GM18498 (cell line): Measurements from ENCODE around the gene CDK5RAP1.
"Not testable (repeated sequence)": the region's sequence is repeated elsewhere in the genome, so short reads cannot be mapped to it uniquely, and the experiment has no call there.

ENCODE experiments used
- ATAC-seq: cut with Tn5 transposase; IDR thresholded peaks from one replicate; pipeline ENCODE4 v1.9.1; 2021; ENCODE audit warnings: mild to moderate bottlenecking, moderate library complexity; ENCODE audit not compliant: unreplicated experiment

CDK5RAP1 gene, protein sequence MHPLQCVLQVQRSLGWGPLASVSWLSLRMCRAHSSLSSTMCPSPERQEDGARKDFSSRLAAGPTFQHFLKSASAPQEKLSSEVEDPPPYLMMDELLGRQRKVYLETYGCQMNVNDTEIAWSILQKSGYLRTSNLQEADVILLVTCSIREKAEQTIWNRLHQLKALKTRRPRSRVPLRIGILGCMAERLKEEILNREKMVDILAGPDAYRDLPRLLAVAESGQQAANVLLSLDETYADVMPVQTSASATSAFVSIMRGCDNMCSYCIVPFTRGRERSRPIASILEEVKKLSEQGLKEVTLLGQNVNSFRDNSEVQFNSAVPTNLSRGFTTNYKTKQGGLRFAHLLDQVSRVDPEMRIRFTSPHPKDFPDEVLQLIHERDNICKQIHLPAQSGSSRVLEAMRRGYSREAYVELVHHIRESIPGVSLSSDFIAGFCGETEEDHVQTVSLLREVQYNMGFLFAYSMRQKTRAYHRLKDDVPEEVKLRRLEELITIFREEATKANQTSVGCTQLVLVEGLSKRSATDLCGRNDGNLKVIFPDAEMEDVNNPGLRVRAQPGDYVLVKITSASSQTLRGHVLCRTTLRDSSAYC

DNA sequence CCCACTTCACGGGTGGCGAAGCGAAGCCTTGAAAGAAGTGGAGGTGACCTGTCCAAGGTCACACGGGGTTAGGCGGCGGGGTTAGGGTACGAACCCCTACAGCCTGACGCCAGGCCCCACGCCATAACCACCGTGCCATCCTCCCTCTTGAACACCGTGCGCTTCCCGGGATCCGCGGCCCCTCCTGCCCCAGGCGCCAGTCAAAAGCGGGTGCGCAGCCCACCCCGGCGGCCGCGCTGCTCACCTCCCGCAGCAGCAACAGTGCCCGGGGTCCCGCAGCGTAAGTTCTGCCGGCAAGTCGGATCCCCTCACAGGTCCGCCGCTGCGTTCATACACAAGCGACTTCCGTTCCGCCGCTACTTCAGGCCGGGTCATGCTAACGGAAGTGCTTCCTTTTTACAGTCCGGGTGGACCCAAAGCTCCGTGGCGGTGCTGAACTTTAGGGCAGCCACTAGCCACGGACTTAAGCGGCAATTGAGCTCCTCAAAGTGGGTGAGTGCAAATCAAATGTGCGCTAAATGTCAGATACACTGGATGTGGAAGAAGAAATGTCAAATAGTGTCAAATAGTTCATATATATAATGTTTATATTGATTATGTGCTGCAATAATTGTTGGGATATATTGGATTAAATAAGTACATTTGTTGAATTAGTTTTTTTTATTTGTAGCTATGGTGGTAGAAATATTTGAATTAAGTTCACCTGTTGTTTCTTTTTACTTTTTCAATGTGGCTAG, at the start of gene CDK5RAP1:
Gene CDK5RAP1 (minus strand): TSS at position 336 of the 737 bp plus-strand sequence. CDS start 4,455 bp downstream, outside the sequence.
- peak; percentile 87 for ATAC-seq

DNA sequence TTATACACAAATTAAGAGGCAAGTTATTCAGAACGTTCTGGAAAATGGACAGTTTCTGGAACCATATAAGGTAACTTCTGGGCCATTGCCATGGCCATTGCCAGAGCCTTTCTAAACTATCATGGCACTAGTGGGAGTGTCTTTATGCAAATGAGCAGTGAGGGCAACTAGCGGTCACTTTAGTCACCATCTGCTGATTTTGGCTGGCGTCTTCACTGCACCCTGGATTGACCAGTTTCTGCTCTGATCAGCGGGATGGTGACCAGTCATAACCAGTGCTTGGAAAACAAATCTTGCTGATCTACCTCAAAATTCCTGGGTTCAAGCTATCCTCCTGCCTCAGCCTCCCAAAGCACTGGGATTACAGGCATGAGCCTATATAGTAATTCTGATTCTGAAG, 49.5 kb upstream of the CDK5RAP1 start:
- no peak for ATAC-seq

DNA sequence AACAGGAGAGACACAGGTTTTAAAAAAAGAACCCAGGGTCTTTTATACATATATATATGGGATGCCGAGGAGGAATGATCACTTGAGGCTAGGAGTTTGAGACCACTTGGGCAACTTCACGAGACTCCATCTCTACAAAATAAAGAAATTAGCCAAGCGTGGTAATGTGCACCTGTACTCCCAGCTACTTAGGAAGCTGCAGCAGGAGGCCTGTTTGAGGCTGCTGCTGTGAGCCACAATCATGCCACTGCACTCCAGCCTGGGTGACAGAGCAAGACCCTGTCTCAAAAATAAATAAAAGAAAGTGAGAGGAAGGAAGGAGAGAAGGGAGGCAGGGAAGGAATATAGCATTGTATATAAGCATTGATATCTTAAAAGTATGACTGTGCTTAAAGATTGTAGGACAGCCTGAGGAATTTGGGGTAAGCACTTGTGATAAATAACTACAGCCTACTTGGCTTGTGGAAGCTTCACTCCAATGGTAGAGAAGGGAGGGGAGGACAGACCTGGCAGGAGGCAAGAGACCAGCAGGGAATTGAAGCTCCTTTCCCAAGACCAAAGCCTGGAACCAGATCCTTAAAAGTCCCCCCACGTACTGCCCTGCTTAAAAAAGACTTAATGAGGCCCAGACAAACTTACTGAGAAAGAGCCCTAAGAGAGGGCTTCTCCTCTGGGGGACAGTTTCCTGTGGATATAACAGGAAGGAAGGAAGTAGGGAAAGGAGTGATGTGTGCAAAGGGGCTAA, 44.7 kb upstream of the CDK5RAP1 start:
- no peak for ATAC-seq

DNA sequence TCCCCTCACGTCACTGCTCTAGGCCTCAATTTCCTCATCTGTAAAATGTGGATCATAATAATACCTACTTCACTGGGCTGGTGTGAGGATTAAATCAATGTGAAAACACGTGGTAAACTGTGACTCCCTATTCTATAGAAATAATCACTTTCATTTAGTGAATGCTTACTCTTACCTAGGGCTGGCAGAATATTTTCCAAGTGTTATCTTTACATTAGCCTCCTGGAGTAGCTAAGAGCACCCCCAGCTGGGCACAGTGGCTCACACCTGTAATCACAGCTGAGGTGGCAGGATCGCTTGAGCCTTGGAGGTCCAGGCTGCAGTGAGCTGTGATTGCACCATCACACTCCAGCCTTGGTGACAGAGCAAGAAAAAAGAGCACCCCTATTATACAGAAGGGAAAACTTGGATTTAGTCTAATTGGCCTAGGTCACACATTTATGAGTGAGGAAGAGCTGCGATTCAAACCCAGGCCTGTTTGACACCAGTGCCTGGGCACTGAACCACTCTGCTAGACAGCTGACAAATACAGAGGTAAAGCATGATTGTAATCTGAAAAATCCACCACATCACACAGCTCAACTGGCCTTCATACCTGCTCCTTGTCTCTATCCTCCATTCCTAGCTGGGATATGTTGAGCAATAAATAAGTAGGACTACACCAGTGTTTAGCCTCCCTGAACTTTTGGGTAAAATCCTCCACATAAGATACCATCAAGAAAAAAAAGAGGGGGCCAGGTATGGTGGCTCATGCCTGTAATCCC, 43.7 kb upstream of the CDK5RAP1 start:
- ATAC-seq: no peak

DNA sequence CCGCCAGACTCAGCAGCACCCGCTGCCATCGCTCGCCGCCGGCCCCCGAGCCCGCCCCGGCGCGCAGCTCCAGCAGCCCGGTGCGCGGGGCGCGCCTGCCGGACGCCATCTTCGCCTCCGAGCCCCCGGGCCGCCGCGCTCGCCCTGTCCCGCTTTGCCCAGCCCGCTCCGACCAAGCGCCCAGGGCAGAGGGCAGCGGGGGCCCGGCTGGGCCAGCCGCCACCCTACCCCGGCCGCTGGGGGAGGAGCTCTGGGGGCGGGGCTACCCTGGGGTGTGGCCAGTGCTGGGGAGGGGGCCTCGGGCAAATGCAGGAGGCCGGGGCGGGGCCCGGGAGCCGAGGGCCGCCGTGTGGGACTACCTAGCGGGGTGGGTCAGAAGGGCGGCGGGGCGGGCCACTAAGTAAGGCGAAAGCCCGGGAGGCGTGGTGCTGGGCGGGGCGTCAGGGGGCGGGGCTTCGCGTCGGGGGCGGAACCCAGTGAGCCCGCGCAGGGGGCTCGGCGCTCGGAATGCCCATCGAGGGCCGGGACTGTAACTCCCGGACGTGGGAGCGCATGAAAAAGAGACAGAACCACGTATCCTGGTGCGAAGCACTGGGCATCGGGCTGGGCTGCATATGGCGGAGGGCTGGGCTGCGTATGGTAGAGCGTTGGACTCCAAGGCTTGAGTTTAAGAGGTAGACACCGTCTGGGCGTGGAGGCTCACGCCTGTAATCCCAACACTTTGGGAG, 42.4 kb upstream of the CDK5RAP1 start, which contains the start of gene SNTA1:
Gene SNTA1 (minus strand): TSS at position 252 of the 728 bp plus-strand sequence. CDS start 143 bp downstream, at position 109.
- ATAC-seq: peak; percentile 82

DNA sequence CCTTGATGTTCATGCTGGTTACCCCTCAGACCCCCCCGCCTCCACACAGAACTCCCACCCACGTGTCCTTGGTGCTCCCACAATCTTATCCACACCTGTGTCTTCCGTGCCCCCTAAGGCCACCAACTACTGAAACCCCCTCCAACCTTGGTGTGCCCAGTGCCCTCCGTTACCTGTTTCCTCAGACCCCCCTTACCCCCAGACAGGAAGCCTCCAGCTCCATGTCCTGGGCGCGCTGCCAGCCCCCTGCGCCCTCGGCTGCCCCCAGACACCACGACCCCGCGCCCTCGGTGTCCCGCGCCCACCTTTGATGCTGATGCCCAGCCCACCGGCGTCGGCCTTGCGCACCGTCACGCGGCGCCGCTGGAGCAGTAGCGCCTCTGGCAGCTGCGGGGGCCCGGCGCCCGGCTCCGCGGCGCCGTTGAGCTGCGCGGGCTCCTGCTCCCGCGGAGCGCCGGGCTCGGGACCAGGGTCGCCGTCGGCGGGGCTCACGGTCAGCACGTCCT, 41.7 kb upstream of the CDK5RAP1 start:
- ATAC-seq: peak; percentile 23

DNA sequence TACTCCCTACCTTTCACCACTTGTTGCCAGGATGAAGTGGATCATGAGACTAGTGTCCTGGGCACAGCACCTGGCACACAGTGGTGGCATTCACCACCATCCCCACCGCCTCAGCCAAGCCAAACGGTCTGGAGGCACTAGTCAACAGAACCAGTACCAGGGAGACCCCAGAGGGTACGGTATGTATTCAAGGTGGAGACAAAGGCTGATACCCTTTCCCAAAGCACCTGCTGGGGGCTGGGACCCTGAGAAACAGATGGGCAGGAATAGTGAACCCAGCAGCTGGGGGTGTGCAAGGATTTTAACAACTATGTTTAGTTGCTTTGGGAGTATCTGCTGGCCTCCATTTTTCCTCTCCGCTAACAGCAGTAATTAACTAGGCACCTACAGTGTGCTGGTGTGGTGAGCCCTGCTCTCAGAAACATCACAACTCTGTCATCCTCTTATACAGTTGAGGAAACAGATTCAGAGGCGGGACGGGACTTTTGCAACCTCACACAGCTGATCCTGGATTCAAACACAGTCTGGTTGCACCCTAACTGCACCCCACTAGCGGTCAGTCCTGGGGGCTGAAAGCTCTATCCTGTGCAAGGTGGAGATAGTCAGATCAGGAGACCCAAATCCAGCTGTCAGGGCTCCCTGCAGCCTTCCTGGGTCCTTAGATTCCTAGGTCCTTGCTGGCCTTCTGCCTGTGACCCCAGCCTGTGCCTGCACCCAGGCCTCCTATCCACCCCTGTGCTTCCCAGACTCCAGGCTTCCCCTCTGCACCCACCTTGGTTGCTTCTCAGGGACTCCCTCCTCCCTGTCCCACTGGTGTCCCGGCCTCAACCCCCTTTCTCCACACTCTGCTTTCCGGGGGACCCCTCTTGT, 41.1 kb upstream of the CDK5RAP1 start:
- ATAC-seq: no peak

DNA sequence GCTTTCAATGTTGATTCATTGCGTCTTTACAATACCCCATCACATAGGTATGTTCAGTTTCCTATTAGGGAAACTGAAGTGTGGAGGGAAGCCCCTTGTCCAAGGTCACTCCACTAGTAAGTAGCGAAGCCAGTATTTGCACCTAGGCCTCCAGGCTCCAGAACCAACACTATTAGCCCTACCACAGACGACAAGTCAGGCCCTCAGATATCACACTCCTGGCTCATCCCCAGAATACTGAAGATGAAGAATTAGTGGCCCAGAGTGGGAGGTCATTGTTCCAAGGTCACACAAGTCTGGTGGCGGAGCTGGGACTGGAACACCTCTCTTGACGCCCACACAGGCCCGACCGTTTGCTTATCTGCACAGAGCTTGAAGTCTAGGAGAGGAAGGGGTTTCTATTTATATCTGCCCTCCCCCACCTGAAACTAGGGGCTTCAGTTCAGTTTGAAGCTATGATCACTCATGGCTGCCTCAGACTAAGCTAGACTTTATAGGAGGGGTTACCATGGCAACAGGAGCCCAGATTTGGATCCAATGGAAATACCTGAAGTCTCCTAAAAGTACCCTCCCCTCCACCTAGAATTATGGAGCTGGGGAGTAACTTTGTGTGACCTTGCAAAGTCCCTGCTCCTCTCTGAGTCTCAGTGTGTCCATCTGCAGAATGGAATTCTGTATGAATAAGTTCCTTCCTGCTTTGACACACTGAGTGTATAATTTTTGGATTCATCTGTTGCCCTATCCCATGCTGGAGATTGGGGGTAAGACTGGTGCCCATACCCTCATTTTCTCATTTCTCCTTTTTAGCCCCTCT, 40.0 kb upstream of the CDK5RAP1 start:
- no peak for ATAC-seq

DNA sequence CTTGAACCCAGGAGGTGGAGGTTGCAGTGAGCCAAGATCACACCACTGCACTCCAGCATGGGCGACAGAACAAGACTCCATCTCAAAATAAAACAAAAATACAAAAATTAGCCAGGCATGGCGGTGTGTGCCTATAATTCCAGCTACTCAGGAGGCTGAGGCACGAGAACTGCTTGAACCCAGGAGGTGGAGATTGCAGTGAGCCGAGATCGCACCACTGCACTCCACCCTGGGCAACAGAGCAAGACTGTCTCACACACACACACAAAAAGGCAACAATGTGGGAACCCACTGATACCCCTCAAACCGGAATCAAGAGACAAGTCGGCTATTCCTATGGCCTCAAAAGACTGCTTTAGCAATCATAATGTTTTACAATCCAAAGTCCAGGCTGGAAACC, 39.2 kb upstream of the CDK5RAP1 start:
- ATAC-seq: not testable (repeated sequence)

DNA sequence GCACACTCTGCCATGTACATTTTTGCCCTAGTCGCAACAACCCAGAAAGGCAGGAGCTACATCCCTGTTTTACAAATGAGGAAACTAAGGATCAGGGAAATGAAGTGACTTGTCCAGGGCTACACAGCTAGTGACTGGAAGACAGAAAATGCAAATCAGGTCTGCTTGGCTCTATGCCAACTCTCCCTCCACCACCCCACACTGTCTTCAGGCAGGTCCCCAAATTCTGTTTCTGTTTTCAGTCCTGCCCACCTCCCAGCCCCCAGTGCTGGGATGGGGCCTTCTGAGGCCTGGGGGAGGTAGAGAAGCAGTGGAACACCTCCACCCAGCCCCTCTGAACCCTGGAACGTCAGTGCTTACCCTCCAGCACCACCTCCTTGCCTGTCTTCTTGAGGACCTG, 37.2 kb upstream of the CDK5RAP1 start:
- ATAC-seq: no peak

DNA sequence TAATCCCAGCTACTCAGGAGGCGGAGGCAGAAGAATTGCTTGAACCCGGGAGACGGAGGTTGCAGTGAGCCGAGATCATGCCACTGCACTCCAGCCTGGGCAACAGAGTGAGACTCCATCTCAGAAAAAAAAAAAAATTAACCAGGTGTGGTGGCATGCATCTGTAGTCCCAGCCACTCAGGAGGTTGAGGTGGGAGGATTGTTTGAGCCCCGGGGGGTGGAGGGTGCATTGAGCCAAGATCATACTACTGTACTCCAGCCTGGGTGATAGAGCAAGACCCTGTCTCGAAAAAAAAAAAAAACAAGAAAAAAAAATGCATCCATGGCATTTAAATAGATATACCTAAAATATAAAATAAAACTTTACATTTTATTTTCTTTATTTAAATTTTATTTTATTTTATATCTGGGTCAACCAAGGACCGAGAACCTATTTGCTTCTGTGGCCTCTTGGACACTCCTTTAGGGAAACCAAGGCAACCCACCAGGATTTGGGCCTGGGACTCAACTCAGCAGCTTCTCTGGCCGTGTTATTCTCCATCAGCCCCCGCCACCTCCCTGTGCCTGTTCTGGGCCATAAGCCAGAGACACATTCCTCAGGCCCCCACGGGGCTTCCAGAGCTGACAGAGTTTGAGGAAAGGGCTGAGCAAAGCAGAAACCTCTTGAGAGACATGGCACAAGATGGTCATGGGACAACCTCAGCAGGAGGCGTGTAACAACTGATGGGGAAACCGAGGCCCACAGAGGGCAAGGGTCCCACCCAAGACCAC, 36.0 kb upstream of the CDK5RAP1 start:
- ATAC-seq: no peak

DNA sequence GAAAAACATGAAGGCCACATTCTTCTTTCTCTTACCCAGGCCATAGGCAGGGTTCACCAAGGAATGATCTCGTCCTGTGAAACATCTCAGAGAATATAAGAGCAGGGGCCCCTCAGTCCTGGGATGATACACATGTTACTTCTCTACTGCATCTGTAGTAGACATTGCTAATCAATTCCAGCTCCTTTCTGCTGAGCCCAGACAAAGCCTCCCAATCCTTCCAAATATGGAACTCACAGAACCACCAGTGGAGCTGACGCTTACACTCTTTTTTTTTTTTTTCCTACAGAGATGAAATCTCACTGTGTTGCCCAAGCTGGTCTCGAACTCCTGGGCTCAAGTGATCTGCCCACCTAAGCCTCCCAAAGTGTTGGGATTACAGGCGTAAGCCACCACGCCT, 33.1 kb upstream of the CDK5RAP1 start:
- no peak for ATAC-seq

DNA sequence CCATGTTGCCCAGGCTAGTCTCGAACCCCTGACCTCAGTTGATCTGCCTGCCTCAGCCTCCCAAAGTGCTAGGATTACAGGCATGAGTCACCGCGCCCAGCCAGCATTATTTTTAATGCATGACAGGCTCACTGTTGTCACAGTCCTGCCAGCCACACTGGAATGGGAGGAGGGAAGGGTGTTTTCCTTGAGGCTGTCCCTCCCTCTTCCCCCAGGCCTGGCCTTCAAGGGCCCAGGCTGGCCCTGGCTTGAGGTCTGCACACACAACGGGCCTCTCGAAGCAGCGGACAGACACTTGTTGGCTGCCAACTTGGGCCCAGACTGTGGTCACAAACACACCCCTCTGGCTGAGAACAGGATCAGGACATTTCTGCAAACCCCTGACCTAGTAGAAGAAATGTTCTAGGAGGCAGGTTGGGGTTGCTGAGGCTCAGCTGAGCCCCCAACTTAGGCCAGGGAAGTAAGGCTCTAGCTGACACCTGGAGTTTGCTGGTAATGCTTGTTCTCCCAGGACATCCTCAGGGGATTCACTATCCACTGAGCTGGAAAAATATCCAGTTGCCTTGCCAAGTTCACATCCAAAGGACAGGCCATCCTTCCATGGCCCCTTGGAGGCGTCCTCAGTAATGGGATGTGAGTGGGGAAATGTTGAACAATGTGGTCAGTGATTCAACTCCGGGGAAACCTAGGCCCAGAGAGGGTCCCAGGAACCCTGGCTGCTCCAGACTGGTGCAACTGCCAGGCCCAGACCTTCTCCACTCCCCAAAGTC, 32.3 kb upstream of the CDK5RAP1 start:
- no peak for ATAC-seq

DNA sequence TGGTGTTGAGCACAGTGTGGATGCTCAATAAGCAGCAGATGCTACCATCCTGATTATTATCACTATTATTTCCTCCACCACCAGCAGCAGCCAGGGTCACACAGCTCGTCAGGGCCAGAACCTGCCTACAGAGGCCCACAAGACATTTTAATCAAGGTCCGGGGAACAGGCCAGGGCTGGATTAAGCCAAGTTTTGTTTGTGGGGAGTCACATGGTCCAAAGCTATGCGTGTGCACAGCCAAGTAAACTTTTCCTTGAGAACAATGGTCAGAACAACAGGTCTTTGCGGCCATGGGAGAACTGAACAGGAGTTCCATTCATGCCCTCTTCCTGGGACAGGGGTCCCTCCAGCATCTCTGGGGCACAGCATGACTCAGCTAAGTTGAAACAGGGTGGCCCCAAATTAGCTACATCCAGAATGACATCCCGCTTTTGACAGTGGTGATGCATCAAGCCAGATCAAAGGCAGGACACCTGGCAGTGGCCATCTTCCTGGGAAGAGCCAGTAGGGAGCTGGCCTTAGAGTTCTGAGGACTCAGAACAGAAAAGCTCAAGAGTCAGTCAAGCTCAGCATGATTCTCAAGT, 30.6 kb upstream of the CDK5RAP1 start:
- ATAC-seq: no peak

DNA sequence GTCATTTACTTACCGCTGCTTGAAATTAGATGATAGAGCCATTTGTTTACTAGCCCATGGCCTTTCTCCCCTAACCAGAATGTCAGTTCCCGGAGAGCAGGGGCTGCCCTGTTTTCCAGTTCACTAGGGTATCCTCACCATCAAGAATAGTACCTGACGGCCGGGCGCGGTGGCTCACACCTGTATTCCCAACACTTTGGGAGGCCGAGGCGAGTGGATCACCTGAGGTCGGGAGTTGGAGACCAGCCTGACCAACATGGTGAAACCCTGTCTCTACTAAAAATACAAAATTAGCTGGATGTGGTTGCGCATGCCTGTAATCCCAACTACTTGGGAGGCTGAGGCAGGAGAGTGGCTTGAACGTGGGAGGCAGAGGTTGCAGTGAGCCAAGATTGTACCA, 22.6 kb upstream of the CDK5RAP1 start:
- not testable (repeated sequence) for ATAC-seq
